ENCODE data around the gene HOXA3.

The HOXA3 gene

GRCh38 chr7:27111042-27111750, 41.2 kb downstream of the HOXA3 start:
- peak; percentile 56 for DNase-seq

DNA sequence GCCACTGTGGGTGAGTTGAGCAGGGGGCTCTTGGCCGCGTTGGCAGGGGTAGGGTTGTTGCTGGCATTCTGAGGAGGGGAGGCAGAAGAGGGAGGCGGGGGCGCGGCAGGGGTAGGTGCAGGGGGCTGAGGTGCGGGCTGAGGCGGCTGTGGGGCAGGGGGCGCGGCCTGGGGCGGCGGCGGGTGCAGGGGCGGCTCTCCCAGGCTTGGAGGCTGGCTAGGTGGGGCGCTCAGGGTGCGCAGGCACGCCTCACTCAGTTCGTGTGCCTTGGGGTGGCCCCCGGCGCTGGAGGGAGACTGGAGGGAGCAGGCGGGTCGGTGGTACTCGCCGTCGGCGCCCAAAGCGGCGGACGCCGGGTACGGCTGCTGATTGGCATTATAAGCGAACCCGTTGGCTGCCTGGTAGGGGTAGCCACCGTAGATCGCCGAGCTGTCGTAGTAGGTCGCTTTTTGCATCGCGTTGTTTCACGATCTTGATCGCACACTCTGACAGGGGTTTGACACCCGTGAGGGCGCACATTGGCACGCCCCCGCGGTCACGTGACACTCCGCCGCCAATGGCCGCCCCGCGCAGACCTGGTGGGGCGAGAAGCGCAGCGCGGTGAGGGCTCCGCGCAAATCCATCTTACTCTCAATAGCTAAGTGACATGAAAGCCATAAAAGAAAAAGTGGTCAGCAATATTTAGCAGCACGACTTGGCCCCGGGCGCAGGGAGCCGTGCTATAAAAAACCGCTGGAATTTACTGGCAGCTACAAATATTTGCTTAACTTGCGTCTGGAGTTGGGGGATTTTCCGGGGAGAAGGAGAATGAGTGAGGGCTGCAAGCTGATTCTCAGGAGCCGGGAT, 42.0 kb downstream of the HOXA3 start:
- no peak for DNase-seq

GRCh38 chr7:27109466-27110185, 42.8 kb downstream of the HOXA3 start:
- DNase-seq, result no peak

DNA sequence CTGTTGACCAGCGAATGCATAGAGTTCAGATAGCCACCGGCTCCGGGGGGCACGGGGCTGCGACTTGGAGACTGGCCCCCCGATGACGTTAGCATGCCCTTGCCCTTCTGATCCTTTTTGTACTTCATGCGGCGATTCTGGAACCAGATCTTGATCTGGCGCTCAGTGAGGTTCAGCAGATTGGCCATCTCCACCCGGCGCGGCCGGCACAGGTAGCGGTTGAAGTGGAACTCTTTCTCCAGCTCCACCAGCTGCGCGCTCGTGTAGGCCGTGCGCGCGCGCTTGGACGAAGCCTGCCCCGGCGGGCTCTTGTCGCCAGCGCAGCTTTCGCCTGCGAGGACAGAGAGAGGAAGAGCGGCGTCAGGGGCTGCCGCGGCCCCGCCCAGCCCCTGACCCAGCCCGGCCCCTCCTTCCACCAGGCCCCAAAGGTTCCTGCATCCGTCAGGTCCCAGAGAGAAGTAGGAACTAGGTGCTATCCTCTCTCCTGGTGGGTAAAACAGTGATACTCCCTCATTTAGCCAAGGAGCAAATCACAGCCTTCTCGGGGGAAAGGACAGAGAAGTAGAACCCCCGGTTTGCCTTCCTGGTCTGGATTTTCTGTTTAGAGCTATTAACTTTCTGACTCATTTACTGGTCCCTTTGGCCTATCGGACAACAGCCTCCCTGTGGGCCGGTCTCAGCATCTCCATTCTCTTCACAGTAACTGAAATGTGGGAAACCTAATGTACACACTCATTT, 43.8 kb downstream of the HOXA3 start:
- DNase-seq, result no peak

- no peak for DNase-seq
These were observed 44.7 kb downstream of the HOXA3 start for GRCh38 chr7:27107391-27108381.

GRCh38 chr7:27106901-27107240, 45.5 kb downstream of the HOXA3 start:
- DNase-seq, result no peak

GRCh38 chr7:27106181-27106900, 46.0 kb downstream of the HOXA3 start:
- DNase-seq, result no peak

- DNase-seq, result no peak
These were observed 46.9 kb downstream of the HOXA3 start for GRCh38 chr7:27105301-27106031.

- peak; percentile 40 for DNase-seq
These were observed 47.9 kb downstream of the HOXA3 start for GRCh38 chr7:27104341-27105058.

DNA sequence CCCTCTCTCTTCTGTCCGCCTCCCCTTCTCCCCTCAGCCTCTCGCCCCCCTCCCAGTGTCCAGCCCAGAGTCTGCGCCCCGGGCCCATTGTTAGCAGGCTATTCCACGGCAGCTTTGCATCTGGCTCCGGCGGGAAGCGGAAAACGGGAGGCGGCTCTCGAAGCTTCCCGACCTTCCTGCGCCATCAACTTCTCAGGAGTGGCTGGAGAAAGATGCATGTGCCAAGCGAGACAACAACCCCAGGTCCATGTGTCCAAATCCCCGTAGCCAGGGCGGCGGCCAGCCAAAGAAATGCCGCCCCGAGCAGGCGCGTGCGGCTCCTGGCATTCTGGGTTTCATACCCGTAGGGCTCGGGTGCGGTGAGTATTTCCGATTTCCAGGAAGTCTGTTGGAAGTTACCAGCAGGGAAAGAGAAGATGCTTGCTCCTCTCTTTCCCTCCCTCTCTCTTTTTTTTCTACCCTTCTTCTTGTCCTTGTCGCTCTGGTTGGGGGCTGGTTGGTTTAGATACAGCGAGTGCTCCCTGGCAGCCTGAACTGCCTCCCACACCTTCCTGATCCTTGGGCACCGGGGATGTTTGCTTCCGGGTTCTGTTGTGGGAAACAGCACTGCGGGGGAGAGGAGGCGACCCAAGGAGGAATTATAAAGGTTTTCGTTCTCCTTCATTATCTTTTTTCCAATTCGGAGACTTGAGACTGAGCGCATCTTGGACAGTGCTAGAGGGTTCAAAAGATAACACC, 48.7 kb downstream of the HOXA3 start:
- peak; percentile 85 for DNase-seq

DNA sequence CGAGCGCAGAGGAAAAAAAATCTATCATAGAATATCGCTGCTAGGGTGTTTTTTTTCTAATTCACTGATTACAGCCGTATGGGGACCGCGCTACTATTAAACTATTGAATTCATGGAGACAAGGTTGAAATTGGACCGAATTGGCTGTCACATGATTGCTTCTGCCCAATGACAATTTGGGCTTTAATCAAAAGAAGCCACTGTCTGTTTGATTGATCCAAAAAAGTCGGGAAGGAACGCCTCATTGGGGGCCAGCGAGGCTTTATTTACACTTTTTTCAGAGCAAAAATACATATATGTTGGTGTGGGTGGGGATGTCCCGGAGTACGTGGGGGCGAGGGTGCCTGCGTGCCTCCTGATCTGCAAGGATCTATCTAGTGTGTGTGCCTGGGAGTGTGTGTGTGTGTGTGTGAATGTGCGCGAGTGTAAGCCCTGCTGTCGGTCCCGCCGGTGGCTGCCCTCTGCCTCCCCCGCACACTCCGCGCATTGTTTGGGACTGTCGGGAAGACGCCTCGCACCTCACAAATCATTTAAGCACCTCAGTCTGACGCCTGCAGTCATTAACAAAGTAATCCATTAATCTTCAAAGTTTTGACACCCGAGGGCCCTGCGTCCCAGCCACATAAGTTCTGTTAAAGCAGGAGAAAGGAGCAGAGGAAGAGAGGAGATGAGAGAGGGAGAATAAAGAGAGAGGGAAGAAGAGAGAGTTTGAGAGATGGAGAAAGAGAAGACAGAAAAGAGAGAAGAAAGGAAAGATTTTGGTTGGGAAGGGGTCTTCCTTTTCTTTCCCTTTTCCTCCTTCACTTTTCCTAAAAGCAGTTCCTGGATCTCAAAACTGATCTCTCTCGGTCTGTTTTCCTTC, 49.6 kb downstream of the HOXA3 start, which contains the start of gene HOXA2:
Gene HOXA2, minus strand, starts transcription at position 103 of the 862 bp plus-strand sequence. CDS start 183 bp downstream, outside the sequence.
- DNase-seq, result peak; percentile 83

GRCh38 chr7:27101957-27102580, 50.3 kb downstream of the HOXA3 start:
- DNase-seq, result no peak

DNA sequence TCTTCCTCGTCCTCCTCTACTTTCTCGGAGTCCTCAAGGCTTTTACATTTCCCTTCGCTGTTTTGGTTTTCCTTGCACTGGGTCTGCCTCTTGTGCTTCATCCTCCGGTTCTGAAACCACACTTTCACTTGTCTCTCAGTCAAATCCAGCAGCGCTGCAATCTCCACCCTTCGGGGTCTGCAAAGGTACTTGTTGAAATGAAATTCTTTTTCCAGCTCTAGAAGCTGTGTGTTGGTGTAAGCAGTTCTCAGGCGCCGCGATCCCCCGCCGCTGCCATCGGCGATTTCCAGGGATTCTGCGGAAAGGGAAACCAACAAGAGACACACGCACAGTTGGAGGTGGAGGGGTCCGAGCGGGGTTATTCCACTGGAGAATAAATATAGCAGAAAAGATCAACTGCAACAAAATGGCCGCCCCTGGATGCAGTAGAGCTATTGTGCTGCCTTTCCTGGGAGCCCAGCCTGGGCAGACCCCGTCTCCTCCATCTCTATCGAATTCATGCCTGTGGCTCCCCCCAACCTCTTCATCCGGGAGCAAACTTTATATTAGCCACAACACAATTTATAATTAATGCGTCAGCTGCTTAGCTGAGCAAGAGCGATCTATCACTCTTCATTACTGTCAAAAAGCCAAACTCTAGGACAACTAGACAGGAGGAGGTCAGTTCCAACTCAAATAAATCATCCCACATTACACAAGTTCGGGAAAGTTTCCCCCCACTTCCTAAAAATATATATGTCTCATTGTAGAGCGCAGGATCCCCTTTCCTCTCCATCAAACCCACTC, 51.0 kb downstream of the HOXA3 start:
- DNase-seq, result no peak

GRCh38 chr7:27100694-27101170, 51.7 kb downstream of the HOXA3 start:
- no peak for DNase-seq

DNA sequence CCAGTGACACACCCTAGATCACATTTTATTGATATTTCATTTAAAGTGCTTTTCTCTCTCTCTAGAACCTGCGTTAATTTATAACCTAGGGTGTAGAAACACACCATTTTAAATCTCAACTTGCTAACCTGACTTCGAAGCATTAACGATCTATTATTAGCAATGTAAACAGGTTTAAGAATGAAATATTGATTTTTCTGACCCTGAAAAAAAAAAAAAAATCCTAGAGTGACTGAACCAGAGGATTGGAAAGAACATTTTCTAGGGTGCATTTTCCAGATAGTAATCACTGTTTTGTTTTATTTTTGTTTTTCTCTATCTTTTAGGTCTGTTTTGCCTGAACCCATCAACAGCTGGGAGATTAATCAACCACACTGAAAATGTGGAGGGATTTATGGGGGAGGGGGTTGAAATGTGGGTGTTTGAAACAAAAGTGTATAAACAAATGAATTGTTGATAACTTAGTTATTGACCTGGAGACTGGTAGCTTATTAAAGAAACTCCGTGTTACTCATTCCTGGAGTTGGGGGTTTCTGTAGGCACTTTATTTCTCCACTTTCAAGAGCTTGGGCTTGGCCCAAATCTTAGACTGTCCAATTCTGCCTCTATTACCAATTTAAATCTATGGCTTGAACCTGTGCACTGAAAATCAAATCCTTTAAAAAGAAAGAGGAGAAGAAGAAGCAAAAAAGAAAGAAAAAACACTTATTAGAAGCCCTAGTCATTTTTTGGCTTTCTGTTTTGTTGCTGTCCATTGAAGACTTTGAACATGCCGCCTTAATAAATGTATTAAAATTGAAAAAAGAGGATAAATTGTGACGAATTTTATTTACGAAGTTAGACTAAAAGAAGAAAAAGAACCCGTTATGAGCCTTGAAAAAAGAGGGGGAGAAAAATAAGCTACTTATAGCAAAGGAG, 52.7 kb downstream of the HOXA3 start:
- no peak for DNase-seq

All from NCI-H69 (cell line).